Gastrocnemius medialis (tissue), 4 donors: ENCODE results near the gene STN1.

Source experiments
- CTCF ChIP-seq, 5 experiments: fragments of 450-650 bp in 3 of 5; fragments of 200-600 bp in 2 of 5; sonication (generic) in 2 of 5; IDR thresholded peaks in 4 of 5; conservative IDR thresholded peaks in 1 of 5; 1 replicate in 4 of 5; 2 replicates in 1 of 5; pipeline ENCODE4 v1.5.1; 2016 to 2019; ENCODE audit warnings: antibody characterized with exemption in 5 of 5, mild to moderate bottlenecking in 3 of 5, moderate library complexity in 3 of 5
- POLR2A ChIP-seq, 2 donors: fragments of 450-650 bp; IDR thresholded peaks; one replicate each; pipeline ENCODE4 v1.6.1; 2017; ENCODE audit warnings: antibody characterized with exemption in 2 of 2, mild to moderate bottlenecking in 2 of 2, moderate library complexity in 2 of 2

- TF ChIP-seq CTCF (IDR thresholded peaks at IDR 0.05 in 4 of 5, conservative IDR thresholded peaks at IDR 0.05 in 1 of 5) = no peak
- TF ChIP-seq POLR2A (IDR thresholded peaks at IDR 0.05) = no peak
Observed at GRCh38 chr10:103836861-103837260, 81.1 kb downstream of the STN1 start.
